GM23338 (cell line): ENCODE measurements around the gene FGD4. TPM values are rescaled to one million over a fixed set of nuclear protein-coding genes. Genes with fewer than 3 reads are reported as not detected.

Experiments used
- ATAC-seq: fragments of 200-7000 bp; cut with Tn5 transposase; 3 replicates; pipeline ENCODE4 v1.9.1; 2020
- DNase-seq: peaks from one replicate; pipeline ENCODE4 v3.0.0-alpha.2; 2015; ENCODE audit warnings: low spot score
- H2AFZ ChIP-seq: fragments of 200-600 bp; sonication (generic); 2 replicates; pipeline ENCODE4 v1.8.0; 2016; ENCODE audit warnings: antibody characterized with exemption, mild to moderate bottlenecking, moderate library complexity
- H3F3A ChIP-seq: fragments of 200-600 bp; sonication (generic); replicated peaks from 2 replicates; pipeline ENCODE4 v1.8.0; 2017; ENCODE audit warnings: antibody characterized with exemption, mixed run types, low read depth
- H3K27ac ChIP-seq: fragments of 200-600 bp; sonication (generic); 2 replicates; pipeline ENCODE4 v1.6.1; 2016; ENCODE audit warnings: low read depth
- H3K27me3 ChIP-seq: fragments of 200-600 bp; sonication (generic); 2 replicates; pipeline ENCODE4 v1.8.0; 2016; ENCODE audit warnings: mild to moderate bottlenecking, mixed run types, moderate library complexity; ENCODE audit not compliant: insufficient read depth
- H3K36me3 ChIP-seq: fragments of 200-600 bp; sonication (generic); 2 replicates; pipeline ENCODE4 v1.8.0; 2016; ENCODE audit warnings: mild to moderate bottlenecking; ENCODE audit not compliant: insufficient read depth
- H3K4me1 ChIP-seq: fragments of 200-600 bp; sonication (generic); 2 replicates; pipeline ENCODE4 v1.8.0; 2016; ENCODE audit warnings: mild to moderate bottlenecking, moderate library complexity; ENCODE audit not compliant: insufficient read depth
- H3K4me2 ChIP-seq: fragments of 200-600 bp; sonication (generic); 2 replicates; pipeline ENCODE4 v1.7.1; 2017; ENCODE audit warnings: mixed run types
- H3K4me3 ChIP-seq: fragments of 200-600 bp; sonication (generic); 2 replicates; pipeline ENCODE4 v1.6.1; 2016; ENCODE audit warnings: mixed run types
- H3K79me2 ChIP-seq: fragments of 200-600 bp; sonication (generic); replicated peaks from 2 replicates; pipeline ENCODE4 v1.8.0; 2017; ENCODE audit warnings: mild to moderate bottlenecking; ENCODE audit not compliant: insufficient read depth
- H3K9me2 ChIP-seq: fragments of 200-600 bp; sonication (generic); 2 replicates; pipeline ENCODE4 v1.8.0; 2017; ENCODE audit not compliant: insufficient read depth
- H4K20me1 ChIP-seq: fragments of 200-600 bp; sonication (generic); replicated peaks from 2 replicates; pipeline ENCODE4 v1.8.0; 2017; ENCODE audit warnings: mild to moderate bottlenecking; ENCODE audit not compliant: insufficient read depth
- H3K27ac Mint-ChIP-seq: 2 replicates; pipeline ENCODE4 v1.8.0; 2020; ENCODE audit warnings: inconsistent platforms, mild to moderate bottlenecking, moderate library complexity, mixed read lengths
- H3K27me3 Mint-ChIP-seq: 3 replicates; pipeline ENCODE4 v1.8.0; 2022; ENCODE audit warnings: low read depth, mild to moderate bottlenecking, moderate library complexity, mixed read lengths, inconsistent platforms; ENCODE audit not compliant: insufficient read depth, poor library complexity
- H3K36me3 Mint-ChIP-seq: 3 replicates; pipeline ENCODE4 v1.8.0; 2021; ENCODE audit warnings: low read depth, mild to moderate bottlenecking, inconsistent platforms, moderate library complexity, mixed read lengths
- H3K4me1 Mint-ChIP-seq: 3 replicates; pipeline ENCODE4 v1.8.0; 2020; ENCODE audit warnings: mild to moderate bottlenecking, inconsistent platforms, mixed read lengths
- H3K4me3 Mint-ChIP-seq: 3 replicates; pipeline ENCODE4 v1.8.0; 2021; ENCODE audit warnings: moderate library complexity, mild to moderate bottlenecking, inconsistent platforms, mixed read lengths
- H3K9me3 Mint-ChIP-seq: 3 replicates; pipeline ENCODE4 v1.8.0; 2020; ENCODE audit warnings: moderate library complexity, mild to moderate bottlenecking, inconsistent platforms, mixed read lengths
- CREB1 ChIP-seq: fragments of 250-450 bp; sonication (Bioruptor Pico); IDR thresholded peaks from 2 replicates; pipeline ENCODE4 v1.5.0; 2020; ENCODE audit warnings: low read depth, mild to moderate bottlenecking, moderate library complexity
- EZH2 ChIP-seq: fragments of 200-600 bp; sonication (generic); IDR thresholded peaks from one replicate; pipeline ENCODE4 v1.8.0; 2017; ENCODE audit warnings: antibody characterized with exemption, mild to moderate bottlenecking, low read depth; ENCODE audit not compliant: unreplicated experiment
- EZH2phosphoT487 ChIP-seq: fragments of 200-600 bp; sonication (generic); IDR thresholded peaks from one replicate; pipeline ENCODE4 v1.8.1; 2018; ENCODE audit warnings: antibody characterized with exemption; ENCODE audit not compliant: unreplicated experiment
- NANOG ChIP-seq: IDR thresholded peaks from 2 replicates; pipeline ENCODE4 v1.6.1; 2016; ENCODE audit warnings: antibody characterized with exemption, borderline replicate concordance
- REST ChIP-seq: IDR thresholded peaks from one replicate; pipeline ENCODE4 v1.6.1; 2018; ENCODE audit warnings: antibody characterized with exemption; ENCODE audit not compliant: unreplicated experiment
- STAT1 ChIP-seq: IDR thresholded peaks from one replicate; pipeline ENCODE4 v1.6.1; 2016; ENCODE audit warnings: antibody characterized with exemption; ENCODE audit not compliant: unreplicated experiment
- ZNF114 ChIP-seq: fragments of 250-450 bp; sonication (Bioruptor Pico); IDR thresholded peaks from 2 replicates; pipeline ENCODE4 v1.5.0; 2020; ENCODE audit warnings: mild to moderate bottlenecking, moderate library complexity
- ZNF331 ChIP-seq: fragments of 250-450 bp; sonication (Bioruptor Pico); IDR thresholded peaks from 2 replicates; pipeline ENCODE4 v1.5.0; 2020; ENCODE audit warnings: low read depth, mild to moderate bottlenecking, moderate library complexity
- polyA plus RNA-seq: library from polyadenylated mRNA; unstranded; fragments of >200 nt; fragmentation: Nextera tagmentation; extraction: Ambion mirVana; gene quantifications from 2 replicates; pipeline ENCODE4 v1.2.1, GENCODE V29; 2016
- total RNA-seq: library from RNA; depleted of rRNA; stranded (reverse); fragments of >200 nt; shearing (Covaris generic); gene quantifications from 2 replicates; pipeline ENCODE4 v1.2.3, GENCODE V29; 2014
- TF ChIP-seq, protein P1 (sequence below): fragments of 250-450 bp; sonication (Bioruptor Pico); IDR thresholded peaks from 2 replicates; pipeline ENCODE4 v1.5.0; 2020; ENCODE audit warnings: mild to moderate bottlenecking, moderate library complexity
- TF ChIP-seq, protein P2 (sequence below), 2 experiments: fragments of 200-600 bp in 1 of 2; sonication (generic) in 1 of 2; conservative IDR thresholded peaks; 2 replicates each; pipeline versions ENCODE4 v1.5.1 to v1.6.1; 2016 to 2017; ENCODE audit warnings: antibody characterized with exemption in 2 of 2, low read depth in 2 of 2, mild to moderate bottlenecking in 2 of 2, moderate library complexity in 1 of 2

The FGD4 gene
- total and polyA plus RNA-seq, 2 experiments from 2014 or later: 24.3 to 54.3 TPM

DNA sequence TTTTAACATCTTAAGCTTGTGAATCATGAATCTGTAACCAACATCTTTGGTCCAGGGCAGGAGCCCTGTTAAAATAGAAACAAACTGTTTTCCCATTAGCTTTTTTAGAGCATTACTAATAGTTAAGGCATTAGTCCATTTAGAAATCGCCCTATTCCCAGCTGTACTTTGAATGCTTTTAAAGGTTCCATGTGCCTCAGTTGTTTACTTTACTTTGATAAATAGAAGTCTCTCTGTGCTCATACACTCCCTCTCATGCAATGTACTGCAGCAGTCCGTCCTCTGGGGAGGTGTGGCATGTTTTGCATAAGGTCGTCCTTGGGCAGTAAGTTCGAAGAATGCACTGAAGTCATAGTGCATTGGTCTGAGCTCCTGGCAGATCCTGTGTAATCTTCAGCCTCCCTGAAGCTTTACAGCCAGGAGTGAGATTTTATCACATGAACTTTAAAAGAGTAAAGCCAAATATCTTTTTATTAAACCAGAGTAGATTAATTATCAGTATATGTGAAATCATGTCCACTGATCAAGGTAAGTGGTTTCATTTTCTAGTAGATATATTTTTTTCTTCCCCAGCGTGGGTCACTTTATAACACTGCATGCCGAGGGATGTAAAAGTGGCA, 134.7 kb downstream of the FGD4 start:
- H3K27ac Mint-ChIP-seq: no peak overlapping the region
- ATAC-seq: peak; percentile 75
- H3K4me1 Mint-ChIP-seq: peaks cover 52% of the 10 kb centered on the region
- peaks cover 3% of the 10 kb centered on the region; the same call in 2 of the 3 replicates for H3K36me3 Mint-ChIP-seq
- no peaks in the 10 kb centered on the region for H3K9me3 Mint-ChIP-seq
- Histone ChIP-seq H3K79me2 (peaks cover 100% of the 10 kb centered on the region), H3K36me3 (no peaks in the 10 kb centered on the region), H3K9me2 (no peaks in the 10 kb centered on the region), H3K27ac (0 out of 2 replicates have a peak overlapping the region, but pooled peaks have one; percentile 9), H3K27me3 (no peaks in the 10 kb centered on the region), H3K4me1 (peaks cover 33% of the 10 kb centered on the region), H2AFZ (no peak overlapping the region), H3K4me2 (0 out of 2 replicates have a peak overlapping the region, but pooled peaks have one; percentile 2), H3K4me3 (no peak overlapping the region), H4K20me1 (peaks cover 39% of the 10 kb centered on the region), H3F3A (no peaks in the 10 kb centered on the region)
- H3K4me3 Mint-ChIP-seq: no peak overlapping the region; the same call in 2 of the 3 replicates
- peaks cover 4% of the 10 kb centered on the region for H3K27me3 Mint-ChIP-seq
- no peak for TF ChIP-seq STAT1
- TF ChIP-seq ZNF114: no peak
- TF ChIP-seq EZH2phosphoT487: no peak
- TF ChIP-seq, protein P1, sequence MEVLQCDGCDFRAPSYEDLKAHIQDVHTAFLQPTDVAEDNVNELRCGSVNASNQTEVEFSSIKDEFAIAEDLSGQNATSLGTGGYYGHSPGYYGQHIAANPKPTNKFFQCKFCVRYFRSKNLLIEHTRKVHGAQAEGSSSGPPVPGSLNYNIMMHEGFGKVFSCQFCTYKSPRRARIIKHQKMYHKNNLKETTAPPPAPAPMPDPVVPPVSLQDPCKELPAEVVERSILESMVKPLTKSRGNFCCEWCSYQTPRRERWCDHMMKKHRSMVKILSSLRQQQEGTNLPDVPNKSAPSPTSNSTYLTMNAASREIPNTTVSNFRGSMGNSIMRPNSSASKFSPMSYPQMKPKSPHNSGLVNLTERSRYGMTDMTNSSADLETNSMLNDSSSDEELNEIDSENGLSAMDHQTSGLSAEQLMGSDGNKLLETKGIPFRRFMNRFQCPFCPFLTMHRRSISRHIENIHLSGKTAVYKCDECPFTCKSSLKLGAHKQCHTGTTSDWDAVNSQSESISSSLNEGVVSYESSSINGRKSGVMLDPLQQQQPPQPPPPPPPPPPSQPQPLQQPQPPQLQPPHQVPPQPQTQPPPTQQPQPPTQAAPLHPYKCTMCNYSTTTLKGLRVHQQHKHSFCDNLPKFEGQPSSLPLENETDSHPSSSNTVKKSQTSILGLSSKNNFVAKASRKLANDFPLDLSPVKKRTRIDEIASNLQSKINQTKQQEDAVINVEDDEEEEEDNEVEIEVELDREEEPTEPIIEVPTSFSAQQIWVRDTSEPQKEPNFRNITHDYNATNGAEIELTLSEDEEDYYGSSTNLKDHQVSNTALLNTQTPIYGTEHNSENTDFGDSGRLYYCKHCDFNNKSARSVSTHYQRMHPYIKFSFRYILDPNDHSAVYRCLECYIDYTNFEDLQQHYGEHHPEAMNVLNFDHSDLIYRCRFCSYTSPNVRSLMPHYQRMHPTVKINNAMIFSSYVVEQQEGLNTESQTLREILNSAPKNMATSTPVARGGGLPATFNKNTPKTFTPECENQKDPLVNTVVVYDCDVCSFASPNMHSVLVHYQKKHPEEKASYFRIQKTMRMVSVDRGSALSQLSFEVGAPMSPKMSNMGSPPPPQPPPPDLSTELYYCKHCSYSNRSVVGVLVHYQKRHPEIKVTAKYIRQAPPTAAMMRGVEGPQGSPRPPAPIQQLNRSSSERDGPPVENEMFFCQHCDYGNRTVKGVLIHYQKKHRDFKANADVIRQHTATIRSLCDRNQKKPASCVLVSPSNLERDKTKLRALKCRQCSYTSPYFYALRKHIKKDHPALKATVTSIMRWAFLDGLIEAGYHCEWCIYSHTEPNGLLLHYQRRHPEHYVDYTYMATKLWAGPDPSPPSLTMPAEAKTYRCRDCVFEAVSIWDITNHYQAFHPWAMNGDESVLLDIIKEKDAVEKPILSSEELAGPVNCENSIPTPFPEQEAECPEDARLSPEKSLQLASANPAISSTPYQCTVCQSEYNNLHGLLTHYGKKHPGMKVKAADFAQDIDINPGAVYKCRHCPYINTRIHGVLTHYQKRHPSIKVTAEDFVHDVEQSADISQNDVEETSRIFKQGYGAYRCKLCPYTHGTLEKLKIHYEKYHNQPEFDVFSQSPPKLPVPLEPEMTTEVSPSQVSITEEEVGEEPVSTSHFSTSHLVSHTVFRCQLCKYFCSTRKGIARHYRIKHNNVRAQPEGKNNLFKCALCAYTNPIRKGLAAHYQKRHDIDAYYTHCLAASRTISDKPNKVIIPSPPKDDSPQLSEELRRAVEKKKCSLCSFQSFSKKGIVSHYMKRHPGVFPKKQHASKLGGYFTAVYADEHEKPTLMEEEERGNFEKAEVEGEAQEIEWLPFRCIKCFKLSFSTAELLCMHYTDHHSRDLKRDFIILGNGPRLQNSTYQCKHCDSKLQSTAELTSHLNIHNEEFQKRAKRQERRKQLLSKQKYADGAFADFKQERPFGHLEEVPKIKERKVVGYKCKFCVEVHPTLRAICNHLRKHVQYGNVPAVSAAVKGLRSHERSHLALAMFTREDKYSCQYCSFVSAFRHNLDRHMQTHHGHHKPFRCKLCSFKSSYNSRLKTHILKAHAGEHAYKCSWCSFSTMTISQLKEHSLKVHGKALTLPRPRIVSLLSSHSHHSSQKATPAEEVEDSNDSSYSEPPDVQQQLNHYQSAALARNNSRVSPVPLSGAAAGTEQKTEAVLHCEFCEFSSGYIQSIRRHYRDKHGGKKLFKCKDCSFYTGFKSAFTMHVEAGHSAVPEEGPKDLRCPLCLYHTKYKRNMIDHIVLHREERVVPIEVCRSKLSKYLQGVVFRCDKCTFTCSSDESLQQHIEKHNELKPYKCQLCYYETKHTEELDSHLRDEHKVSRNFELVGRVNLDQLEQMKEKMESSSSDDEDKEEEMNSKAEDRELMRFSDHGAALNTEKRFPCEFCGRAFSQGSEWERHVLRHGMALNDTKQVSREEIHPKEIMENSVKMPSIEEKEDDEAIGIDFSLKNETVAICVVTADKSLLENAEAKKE (CRISPR knock-in tag): no peak
- no peak for TF ChIP-seq NANOG
- TF ChIP-seq, protein P2, sequence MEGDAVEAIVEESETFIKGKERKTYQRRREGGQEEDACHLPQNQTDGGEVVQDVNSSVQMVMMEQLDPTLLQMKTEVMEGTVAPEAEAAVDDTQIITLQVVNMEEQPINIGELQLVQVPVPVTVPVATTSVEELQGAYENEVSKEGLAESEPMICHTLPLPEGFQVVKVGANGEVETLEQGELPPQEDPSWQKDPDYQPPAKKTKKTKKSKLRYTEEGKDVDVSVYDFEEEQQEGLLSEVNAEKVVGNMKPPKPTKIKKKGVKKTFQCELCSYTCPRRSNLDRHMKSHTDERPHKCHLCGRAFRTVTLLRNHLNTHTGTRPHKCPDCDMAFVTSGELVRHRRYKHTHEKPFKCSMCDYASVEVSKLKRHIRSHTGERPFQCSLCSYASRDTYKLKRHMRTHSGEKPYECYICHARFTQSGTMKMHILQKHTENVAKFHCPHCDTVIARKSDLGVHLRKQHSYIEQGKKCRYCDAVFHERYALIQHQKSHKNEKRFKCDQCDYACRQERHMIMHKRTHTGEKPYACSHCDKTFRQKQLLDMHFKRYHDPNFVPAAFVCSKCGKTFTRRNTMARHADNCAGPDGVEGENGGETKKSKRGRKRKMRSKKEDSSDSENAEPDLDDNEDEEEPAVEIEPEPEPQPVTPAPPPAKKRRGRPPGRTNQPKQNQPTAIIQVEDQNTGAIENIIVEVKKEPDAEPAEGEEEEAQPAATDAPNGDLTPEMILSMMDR (conservative IDR thresholded peaks at IDR 0.05; ENCODE audit: low read depth in 2 of 2): no peak
- TF ChIP-seq EZH2: no peak
- no peak for TF ChIP-seq REST
- no peak for TF ChIP-seq CREB1 (CRISPR knock-in tag)
- no peak for TF ChIP-seq ZNF331 (CRISPR knock-in tag)
- DNase-seq: peak; percentile 52
